GM19452 (cell line): ENCODE measurements around the gene PAM16.
"Not testable (repeated sequence)": the region's sequence is repeated elsewhere in the genome, so short reads cannot be mapped to it uniquely, and the experiment has no call there.

Source experiments
- ATAC-seq: cut with Tn5 transposase; IDR thresholded peaks from one replicate; pipeline ENCODE4 v1.9.1; 2021; ENCODE audit not compliant: unreplicated experiment

The PAM16 gene

GRCh38 chr16:4353675-4354074 is 2.6 kb upstream of the PAM16 start:
- no peak for ATAC-seq

GRCh38 chr16:4352843-4353242 is 1.7 kb upstream of the PAM16 start:
- ATAC-seq, result no peak

- no peak for ATAC-seq
These were observed 759 bp upstream of the PAM16 start for GRCh38 chr16:4351880-4352279.

GRCh38 chr16:4350365-4350786 is 745 bp downstream of the PAM16 start:
- ATAC-seq, result peak; percentile 10

GRCh38 chr16:4349332-4349731 is 1.8 kb downstream of the PAM16 start:
- no peak for ATAC-seq

GRCh38 chr16:4347765-4348509 is 3.2 kb downstream of the PAM16 start:
- no peak for ATAC-seq

GRCh38 chr16:4347010-4347409 is 4.1 kb downstream of the PAM16 start:
- ATAC-seq, result no peak

GRCh38 chr16:4345836-4346781 is 5.0 kb downstream of the PAM16 start:
- ATAC-seq, result no peak

- ATAC-seq, result no peak
These were observed 5.9 kb downstream of the PAM16 start for GRCh38 chr16:4344983-4345835.

- ATAC-seq, result not testable (repeated sequence)
These were observed 6.7 kb downstream of the PAM16 start for GRCh38 chr16:4344300-4344982.

GRCh38 chr16:4342866-4343744 is 8.0 kb downstream of the PAM16 start:
- ATAC-seq, result no peak

GRCh38 chr16:4341250-4341649 is 9.9 kb downstream of the PAM16 start:
- ATAC-seq, result no peak

GRCh38 chr16:4340443-4340842 is 10.7 kb downstream of the PAM16 start:
- ATAC-seq, result no peak

GRCh38 chr16:4339909-4340308 is 11.2 kb downstream of the PAM16 start:
- no peak for ATAC-seq

GRCh38 chr16:4339455-4339854 is 11.7 kb downstream of the PAM16 start:
- ATAC-seq, result no peak

GRCh38 chr16:4338712-4339299 is 12.3 kb downstream of the PAM16 start:
- ATAC-seq, result no peak

- ATAC-seq, result no peak
These were observed 13.0 kb downstream of the PAM16 start for GRCh38 chr16:4338125-4338582.

- no peak for ATAC-seq
These were observed 13.5 kb downstream of the PAM16 start for GRCh38 chr16:4337540-4338088.
